Measurements from ENCODE around the gene LRRC27. TPM values are rescaled to one million over a fixed set of nuclear protein-coding genes. Genes with fewer than 3 reads are reported as not detected.

Gene LRRC27
- polyA plus RNA-seq, 3 donors, result 3.6 to 12.8 (median 3.6) TPM

GRCh38 chr10:132354356-132355094 lies 22.5 kb downstream of the LRRC27 start:
- no peak for DNase-seq
- WGBS (ENCODE audit: insufficient coverage), result 95% methylated on average over 16 of the region's 32 CpGs
- Histone ChIP-seq H2AFZ (ENCODE audit: insufficient read depth, low read depth, low read length, poor library complexity, severe bottlenecking) (no peak overlapping the region), H3K4me1 (ENCODE audit: control insufficient read depth in 1 of 2, insufficient read depth in 2 of 2, low read length in 2 of 2) (peaks cover 2 to 8% of the 10 kb centered on the region in 2 donors), H3K27ac (ENCODE audit: low read depth in 1 of 2, low read length in 2 of 2) (no peak overlapping the region), H3K9me3 (replicated peaks in 1 of 2; ENCODE audit: control insufficient read depth in 1 of 2, insufficient read depth in 1 of 2, low read length in 2 of 2) (peaks cover 0 to 7% of the 10 kb centered on the region in 2 donors), H4K20me1 (ENCODE audit: insufficient read depth, low read length) (no peaks in the 10 kb centered on the region), H3K9ac (ENCODE audit: insufficient read depth, low read length, poor library complexity, severe bottlenecking) (no peak overlapping the region), H3K79me2 (ENCODE audit: insufficient read depth, low read length) (no peaks in the 10 kb centered on the region), H3K4me3 (replicated peaks in 1 of 3; ENCODE audit: low read depth in 2 of 3, low read length in 3 of 3) (no peak overlapping the region), H3K4me2 (replicated peaks; ENCODE audit: extremely low read depth, low read length, poor library complexity, severe bottlenecking) (no peak overlapping the region), H3K27me3 (ENCODE audit: control insufficient read depth in 2 of 2, insufficient read depth in 2 of 2, low read length in 2 of 2) (no peaks in the 10 kb centered on the region), H3K36me3 (replicated peaks in 1 of 2; ENCODE audit: control insufficient read depth in 1 of 2, insufficient read depth in 2 of 2, low read length in 2 of 2) (peaks cover 4 to 27% of the 10 kb centered on the region in 2 donors)
- no peak for TF ChIP-seq CTCF (IDR thresholded peaks at IDR 0.05)
- no peak overlapping the region for H3K27ac Mint-ChIP-seq
- H3K4me1 Mint-ChIP-seq, result peaks cover 17% of the 10 kb centered on the region
- H3K27me3 Mint-ChIP-seq (ENCODE audit: low read depth in 3 of 3), result peaks cover 0 to 2% (median 0%) of the 10 kb centered on the region in 3 donors
- intact Hi-C loops (cut with micrococcal nuclease), result loop anchor here in 1 of 2 donors (5.0 kb wide), 1 partner anchor 47 kb away; the partner anchor contains the start of gene STK32C
- peaks cover 25 to 37% of the 10 kb centered on the region in 2 donors for H3K36me3 Mint-ChIP-seq
- peaks cover 0 to 4% (median 2%) of the 10 kb centered on the region in 7 donors for H3K9me3 Mint-ChIP-seq
- no peak overlapping the region for H3K4me3 Mint-ChIP-seq

GRCh38 chr10:132355297-132355696 lies 23.3 kb downstream of the LRRC27 start:
- Histone ChIP-seq H3K27ac (ENCODE audit: low read depth in 1 of 2, low read length in 2 of 2) (no peak overlapping the region), H3K9ac (ENCODE audit: insufficient read depth, low read length, poor library complexity, severe bottlenecking) (no peak overlapping the region), H3K79me2 (ENCODE audit: insufficient read depth, low read length) (no peaks in the 10 kb centered on the region), H3K27me3 (ENCODE audit: control insufficient read depth in 2 of 2, insufficient read depth in 2 of 2, low read length in 2 of 2) (no peaks in the 10 kb centered on the region), H3K4me2 (replicated peaks; ENCODE audit: extremely low read depth, low read length, poor library complexity, severe bottlenecking) (no peak overlapping the region), H3K36me3 (replicated peaks in 1 of 2; ENCODE audit: control insufficient read depth in 1 of 2, insufficient read depth in 2 of 2, low read length in 2 of 2) (peaks cover 4 to 27% of the 10 kb centered on the region in 2 donors), H4K20me1 (ENCODE audit: insufficient read depth, low read length) (no peaks in the 10 kb centered on the region), H3K4me1 (ENCODE audit: control insufficient read depth in 1 of 2, insufficient read depth in 2 of 2, low read length in 2 of 2) (peaks cover 2 to 8% of the 10 kb centered on the region in 2 donors), H3K9me3 (replicated peaks in 1 of 2; ENCODE audit: control insufficient read depth in 1 of 2, insufficient read depth in 1 of 2, low read length in 2 of 2) (peaks cover 0 to 7% of the 10 kb centered on the region in 2 donors), H3K4me3 (replicated peaks in 1 of 3; ENCODE audit: low read depth in 2 of 3, low read length in 3 of 3) (no peak overlapping the region), H2AFZ (ENCODE audit: insufficient read depth, low read depth, low read length, poor library complexity, severe bottlenecking) (no peak overlapping the region)
- H3K9me3 Mint-ChIP-seq, result peaks cover 0 to 4% (median 2%) of the 10 kb centered on the region in 7 donors
- H3K4me3 Mint-ChIP-seq, result no peak overlapping the region
- peaks cover 17% of the 10 kb centered on the region for H3K4me1 Mint-ChIP-seq
- no peak for DNase-seq
- 97% methylated on average over 17 of the region's 17 CpGs for WGBS (ENCODE audit: insufficient coverage)
- no peak for TF ChIP-seq CTCF (IDR thresholded peaks at IDR 0.05)
- H3K27ac Mint-ChIP-seq, result peak overlapping the region in 2 of 7 donors; percentile 10 to 41
- intact Hi-C loops (cut with micrococcal nuclease), result no loop called here
- H3K36me3 Mint-ChIP-seq, result peaks cover 19 to 31% of the 10 kb centered on the region in 2 donors
- H3K27me3 Mint-ChIP-seq (ENCODE audit: low read depth in 3 of 3), result peaks cover 0 to 2% (median 0%) of the 10 kb centered on the region in 3 donors
